DMS79 treated with DMSO at 0.1 percent for 48 hours (cell line): ENCODE data around the gene STAT5B.
"Not testable (repeated sequence)": the region's sequence is repeated elsewhere in the genome, so short reads cannot be mapped to it uniquely, and the experiment has no call there.

ENCODE experiments used
- DNase-seq: peaks from one replicate; lab custom pipeline; 2025; lab: John Stamatoyannopoulos, UW

Gene STAT5B

DNA sequence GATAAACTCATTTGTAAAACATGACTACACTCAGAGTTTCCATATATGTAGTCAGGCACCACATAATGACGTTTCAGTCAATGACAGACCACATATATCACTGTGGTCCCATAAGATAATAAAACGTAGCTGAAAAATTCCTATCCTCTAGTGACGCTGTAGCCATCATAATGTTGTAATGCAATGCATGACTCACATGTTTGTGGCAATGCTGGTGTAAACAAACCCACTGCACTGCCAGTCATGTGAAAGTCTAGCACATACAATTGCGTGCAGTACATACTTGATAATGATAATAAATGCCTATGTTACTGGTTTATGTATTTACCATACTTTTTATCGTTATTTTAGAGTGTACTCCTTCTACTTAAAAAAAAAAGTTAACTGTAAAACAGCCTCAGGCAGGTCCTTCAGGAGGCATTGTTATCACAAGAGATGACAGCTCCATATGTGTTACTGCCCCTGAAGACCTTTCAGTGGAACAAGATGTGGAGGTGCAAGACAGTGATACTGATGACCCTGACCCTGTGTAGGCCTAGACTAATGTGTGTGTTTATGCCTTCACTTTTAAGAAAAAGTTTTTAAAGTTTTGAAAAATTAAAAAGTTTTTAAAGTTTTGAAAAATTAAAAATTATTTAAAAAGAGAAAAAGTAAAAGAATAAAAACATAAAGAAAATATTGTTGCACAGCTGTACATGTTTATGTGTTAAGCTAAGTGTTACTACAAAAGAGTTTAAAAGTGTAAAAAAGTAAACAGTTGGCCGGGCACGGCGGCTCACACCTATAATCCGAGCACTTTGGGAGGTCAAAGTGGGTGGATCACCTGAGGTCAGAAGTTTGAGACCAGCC, 9.0 kb downstream of the STAT5B start:
- DNase-seq: no peak

DNA sequence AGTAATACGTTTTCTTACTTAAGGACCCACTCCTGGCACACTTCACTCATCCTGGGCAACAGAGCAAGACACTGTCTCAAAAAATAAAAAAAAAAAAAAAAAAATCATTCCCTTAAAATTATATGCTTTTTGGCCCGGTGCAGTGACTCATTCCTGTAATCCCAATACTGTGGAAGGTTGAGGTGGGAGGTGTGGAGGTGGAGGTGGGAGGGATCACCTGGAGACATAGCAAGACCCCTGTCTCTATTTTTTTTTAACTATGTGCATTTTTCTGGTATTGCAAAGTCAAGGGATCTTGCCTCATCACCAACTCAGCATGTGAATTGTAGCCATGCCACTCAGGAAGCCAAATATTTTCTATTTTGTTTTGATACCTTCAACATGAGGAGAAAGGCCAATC, 9.7 kb downstream of the STAT5B start:
- no peak for DNase-seq

DNA sequence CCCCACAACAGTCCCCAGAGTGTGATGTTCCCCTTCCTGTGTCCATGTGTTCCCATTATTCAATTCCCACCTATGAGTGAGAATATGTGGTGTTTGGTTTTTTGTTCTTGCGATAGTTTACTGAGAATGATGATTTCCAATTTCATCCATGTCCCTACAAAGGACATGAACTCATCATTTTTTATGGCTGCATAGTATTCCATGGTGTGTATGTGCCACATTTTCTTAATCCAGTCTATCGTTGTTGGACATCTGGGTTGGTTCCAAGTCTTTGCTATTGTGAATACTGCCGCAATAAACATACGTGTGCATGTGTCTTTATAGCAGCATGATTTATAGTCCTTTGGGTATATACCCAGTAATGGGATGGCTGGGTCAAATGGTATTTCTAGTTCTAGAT, 11.8 kb downstream of the STAT5B start:
- not testable (repeated sequence) for DNase-seq

DNA sequence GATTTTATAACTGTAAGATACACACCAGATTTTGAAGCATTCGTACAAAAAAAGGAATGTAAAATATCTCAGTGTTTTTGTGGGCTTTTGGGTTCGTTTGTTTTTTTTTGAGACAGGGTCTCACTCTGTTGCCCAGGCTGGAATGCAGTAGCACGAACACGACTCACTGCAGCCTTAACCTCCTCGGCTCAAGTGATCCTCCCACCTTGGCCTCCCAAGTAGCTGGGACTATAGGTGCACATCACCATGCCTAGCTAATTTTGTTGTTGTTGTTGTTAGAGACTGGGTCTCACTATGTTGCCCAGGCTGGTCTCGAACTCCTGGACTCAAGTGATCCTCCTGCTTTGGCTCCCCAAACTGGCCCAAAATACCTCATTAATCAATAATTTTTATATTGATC, 15.9 kb downstream of the STAT5B start:
- DNase-seq: no peak

DNA sequence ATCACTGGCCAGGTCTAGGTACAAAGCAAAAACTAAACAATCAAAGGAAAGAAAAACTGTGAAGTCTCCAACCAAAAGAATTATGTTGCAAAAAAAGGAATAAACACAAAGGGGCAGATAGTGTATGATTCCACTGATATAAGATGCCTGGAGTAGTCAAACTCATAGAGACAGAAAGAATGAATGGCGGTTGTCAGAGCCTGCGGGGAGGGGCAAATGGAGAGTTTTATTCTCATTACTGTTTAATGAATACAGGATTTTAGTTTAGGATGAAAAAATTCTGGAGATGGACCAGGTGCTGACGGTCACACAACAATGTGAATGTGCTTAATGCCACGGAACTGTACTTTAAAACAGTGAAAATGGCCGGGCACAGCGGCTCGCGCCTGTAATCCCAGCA, 20.7 kb downstream of the STAT5B start:
- DNase-seq: no peak

GRCh38 chr17:42253578-42253977, 22.6 kb downstream of the STAT5B start:
- DNase-seq: no peak

DNA sequence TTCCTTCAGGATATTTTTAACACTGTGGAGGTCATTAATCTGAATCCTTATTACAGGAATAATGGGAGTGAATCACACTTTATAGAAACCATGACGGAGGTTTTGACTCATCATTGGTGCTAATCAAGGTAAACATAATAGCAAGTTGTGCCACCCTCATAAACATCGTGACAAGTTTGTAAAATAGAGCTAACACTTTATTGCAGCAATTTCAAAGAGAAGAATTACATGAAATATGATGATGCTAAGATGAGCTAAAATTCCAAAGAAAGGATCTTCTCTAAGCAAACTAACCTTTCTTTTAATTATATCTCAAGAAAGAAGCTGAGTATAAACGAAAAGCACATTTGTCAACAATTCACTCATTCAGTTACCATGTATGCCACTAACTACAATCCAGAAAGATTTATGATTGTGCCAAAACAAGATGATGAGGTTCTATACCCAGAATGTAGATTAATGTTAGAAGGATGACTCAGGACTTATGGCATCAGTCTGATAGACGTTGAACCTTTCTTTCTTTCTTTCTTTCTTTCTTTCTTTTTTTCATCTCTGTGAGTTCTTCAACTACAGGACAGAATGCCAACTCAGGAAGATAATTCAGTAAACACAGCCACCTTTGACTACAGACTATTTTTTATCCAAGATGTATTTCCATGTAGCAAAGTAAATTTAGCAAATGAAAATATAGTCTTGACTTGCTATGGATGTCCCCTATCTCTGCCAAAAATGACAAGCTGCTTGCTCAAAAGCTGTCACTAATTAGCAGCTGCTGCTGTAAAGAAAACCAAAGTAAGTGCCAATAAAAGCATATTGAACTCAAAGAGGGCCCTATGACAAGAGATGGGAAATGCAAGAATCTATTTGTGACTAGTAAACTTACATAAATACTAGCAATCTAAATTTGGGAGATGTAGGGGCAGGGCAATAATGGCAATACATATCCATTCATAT, 23.3 kb downstream of the STAT5B start:
- DNase-seq: no peak

DNA sequence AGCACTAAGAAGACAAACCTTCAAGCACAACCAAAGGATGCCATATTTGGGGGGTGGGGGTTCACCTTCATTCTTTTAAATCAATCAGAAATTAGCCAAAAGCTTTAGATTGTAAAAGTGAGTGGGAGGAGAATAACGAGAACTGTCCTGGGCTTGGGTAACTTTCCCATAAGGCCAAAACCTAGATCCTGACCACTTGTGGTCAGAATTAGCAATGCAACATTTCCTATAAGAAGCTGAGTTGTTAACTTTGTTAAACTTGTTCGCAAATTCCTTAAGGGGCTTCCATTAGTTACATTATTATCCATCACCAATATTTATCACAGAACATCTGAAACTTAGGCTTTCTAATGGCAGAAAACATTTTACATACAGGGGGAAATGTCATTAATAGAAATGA, 25.1 kb downstream of the STAT5B start:
- DNase-seq: no peak

DNA sequence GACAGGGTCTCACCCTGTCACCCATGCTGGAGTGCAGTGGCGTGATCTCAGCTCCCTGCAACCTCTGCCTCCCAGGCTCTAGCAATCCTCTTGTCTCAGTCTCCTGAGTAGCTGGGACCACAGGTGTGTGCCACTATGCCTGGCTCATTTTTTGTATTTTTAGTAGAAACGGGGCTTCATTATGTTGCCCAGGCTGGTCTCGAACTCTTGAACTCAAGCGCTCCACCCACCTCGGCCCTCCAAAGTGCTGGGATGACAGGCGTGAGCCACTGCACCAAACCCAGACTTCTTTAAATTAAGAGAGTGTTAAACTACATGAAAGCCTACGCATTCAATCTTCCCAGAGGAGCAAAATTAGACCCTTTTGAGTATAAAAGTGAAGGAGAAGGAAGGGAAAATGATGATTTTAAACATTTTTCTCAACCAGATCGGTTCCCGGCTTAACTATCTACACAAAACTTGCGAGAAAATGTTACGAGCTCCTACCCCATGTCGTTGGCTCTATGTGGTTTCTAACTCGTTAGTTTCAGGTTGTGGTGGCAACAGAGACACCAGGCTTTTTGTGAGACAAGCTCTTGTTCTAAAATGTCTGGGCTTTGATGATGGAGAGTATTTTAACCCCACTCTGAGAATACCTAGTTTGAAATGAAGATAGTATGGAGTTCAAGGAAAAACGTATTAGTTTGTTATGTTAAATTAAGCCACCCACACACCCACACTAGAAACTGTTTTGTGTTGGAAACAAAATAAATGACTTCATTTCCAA, 26.3 kb downstream of the STAT5B start:
- DNase-seq: no peak

- no peak for DNase-seq
These were observed 27.6 kb downstream of the STAT5B start for GRCh38 chr17:42248351-42249179.

- DNase-seq: no peak
These were observed 28.5 kb downstream of the STAT5B start for GRCh38 chr17:42247734-42248133.

DNA sequence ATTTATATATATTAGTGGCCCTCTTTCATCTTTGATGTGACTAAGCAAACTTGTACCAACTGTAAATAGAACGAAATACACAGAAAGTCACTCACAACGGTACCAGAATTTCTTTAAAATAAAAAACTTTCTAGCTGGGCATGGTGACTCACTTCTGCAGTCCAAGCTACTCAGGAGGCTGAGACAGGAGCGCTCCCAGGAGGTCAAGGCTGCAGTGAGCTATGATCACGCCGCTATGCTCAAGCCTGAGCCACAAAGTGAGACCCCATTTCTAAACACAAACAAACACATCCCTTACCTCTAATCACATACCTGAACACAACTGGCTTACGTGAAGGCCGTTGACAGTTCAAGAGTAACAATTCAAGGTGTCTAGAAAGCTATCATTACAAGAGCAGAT, 29.7 kb downstream of the STAT5B start:
- no peak for DNase-seq

DNA sequence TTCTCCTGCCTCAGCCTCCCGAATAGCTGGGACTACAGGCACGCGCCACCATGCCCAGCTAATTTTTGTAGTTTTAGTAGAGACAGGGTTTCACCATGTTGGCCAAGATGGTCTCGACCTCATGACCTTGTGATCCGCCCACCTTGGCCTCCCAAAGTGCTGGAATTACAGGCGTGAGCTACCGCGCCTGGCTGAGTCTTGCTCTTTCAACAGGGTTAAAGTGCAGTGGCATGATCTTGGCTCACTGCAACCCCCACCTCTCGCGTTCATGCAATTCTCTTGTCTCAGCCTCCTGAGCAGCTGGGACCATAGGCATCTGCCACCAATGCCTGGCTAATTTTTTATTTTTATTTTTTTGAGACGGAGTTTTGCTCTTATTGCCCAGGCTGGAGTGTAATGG, 31.0 kb downstream of the STAT5B start:
- not testable (repeated sequence) for DNase-seq

GRCh38 chr17:42244116-42244515, 32.1 kb downstream of the STAT5B start:
- not testable (repeated sequence) for DNase-seq

DNA sequence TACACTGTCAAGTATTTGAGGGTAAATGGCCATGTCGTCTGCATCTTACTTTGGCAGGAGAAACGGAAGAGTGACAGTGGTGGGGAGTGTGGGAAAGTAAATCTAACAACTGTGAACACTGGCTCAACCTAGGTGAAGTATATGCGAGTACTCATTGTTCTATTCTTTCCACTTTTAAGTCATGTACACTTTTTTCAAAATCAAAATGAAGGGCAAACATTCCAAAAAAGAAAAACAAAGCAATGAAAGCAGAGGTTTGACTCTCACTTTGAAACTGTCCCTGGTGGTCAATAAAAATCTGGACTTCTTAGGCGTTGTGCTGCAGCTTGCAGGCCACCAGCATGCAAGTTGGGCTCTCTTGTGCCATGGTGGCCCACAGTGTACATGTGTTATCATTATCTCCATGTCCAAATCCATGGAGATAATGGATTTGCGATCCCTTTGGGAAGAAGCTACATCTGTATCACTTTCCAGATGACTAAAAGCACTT, 32.7 kb downstream of the STAT5B start:
- DNase-seq: no peak

GRCh38 chr17:42241871-42242270, 34.3 kb downstream of the STAT5B start:
- DNase-seq: no peak

DNA sequence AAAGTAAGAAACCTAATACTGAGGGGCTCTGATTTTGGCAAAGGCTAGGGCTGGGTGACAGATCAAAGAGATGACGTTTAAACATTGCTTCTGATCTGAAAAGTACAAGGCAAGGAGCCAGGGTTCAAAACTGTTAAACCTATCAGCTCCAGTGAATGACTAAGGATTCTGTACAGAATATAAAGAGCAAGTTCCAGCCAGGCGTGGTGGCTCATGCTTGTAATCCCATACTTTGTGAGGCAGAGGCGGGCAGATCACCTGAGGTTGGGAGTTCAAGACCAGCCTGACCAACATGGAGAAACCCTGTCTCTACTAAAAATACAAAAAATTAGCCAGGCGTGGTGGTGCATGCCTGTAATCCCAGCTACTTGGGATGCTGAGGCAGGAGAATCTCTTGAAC, 35.3 kb downstream of the STAT5B start:
- DNase-seq: not testable (repeated sequence)

- DNase-seq: no peak
These were observed 36.0 kb downstream of the STAT5B start for GRCh38 chr17:42240201-42240600.

DNA sequence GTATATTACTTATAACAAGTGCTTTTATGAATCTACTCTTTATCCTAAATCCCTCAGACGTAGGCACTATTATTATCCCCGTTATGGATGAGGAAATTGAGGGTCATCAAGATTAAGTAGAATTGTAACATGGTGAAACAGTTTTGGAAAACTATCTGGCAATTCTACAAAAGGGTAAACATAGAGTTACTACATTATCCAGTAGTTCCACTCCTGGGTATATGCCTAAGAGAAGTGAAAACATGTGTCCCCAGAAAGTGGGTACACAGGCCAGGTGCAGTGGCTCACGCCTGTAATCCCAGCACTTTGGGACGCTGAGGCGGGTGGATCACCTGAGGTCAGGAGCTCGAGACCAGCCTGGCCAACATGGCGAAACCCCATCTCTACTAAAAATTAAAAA, 36.6 kb downstream of the STAT5B start:
- DNase-seq: not testable (repeated sequence)

- no peak for DNase-seq
These were observed 39.4 kb downstream of the STAT5B start for GRCh38 chr17:42236760-42237159.

- no peak for DNase-seq
These were observed 42.2 kb downstream of the STAT5B start for GRCh38 chr17:42233994-42234393.
